Measurements from ENCODE around the gene CCSER2.

DNA sequence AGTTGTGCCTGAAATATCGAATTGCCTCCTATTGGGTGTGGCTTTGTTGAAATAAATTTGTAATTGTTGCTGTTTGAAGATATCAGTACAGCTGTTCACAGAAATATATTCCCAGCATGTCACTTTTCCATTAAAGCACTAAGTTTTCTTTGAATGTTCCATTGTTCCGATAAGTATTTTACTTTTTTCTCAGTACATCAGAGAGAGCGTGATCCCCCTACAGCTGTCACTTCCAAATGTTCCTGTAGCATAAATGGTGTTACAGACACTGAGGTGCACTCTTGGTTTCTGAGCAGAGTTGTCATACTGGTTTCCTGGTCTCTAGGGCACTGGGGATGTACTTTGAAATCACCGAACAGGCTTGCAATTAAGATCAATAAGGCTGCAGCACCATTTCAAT lies 189.2 kb downstream of the CCSER2 start:
- TF ChIP-seq CTCF (optimal IDR thresholded peaks at IDR 0.05 in 1 of 3, IDR thresholded peaks at IDR 0.05 in 1 of 3, conservative IDR thresholded peaks at IDR 0.05 in 1 of 3; ENCODE audit: extremely low read depth in 1 of 3, insufficient read depth in 2 of 3, low read length in 3 of 3) (no peak), EZH2 (IDR thresholded peaks at IDR 0.05; ENCODE audit: low read length) (no peak)
